ENCODE results near the gene CLECL1.

DNA sequence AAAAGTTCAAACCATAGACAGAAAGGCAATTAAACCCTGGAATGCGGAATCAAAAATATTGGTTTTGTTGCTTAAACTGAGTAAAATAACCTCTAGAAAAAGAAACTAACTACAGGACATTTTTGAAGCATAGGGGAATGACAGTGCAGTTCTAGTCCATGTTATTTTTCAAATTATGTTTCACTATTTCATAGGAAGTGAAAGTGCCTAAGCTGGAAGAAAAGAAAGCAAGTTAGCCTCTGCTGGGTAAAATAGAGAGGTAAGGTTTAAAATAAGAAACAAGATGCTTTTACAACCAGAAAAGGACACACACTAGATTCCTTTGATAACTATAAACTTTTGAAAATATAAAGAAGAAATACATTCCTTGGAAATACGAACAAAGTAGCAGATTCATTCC is 1.1 kb downstream of the CLECL1 start:
- TF ChIP-seq CTCF (CRISPR knock-in tag; IDR thresholded peaks at IDR 0.05) (no peak), ZNF354B (CRISPR knock-in tag; IDR thresholded peaks at IDR 0.05) (no peak)
- TF ChIP-seq, protein P1, sequence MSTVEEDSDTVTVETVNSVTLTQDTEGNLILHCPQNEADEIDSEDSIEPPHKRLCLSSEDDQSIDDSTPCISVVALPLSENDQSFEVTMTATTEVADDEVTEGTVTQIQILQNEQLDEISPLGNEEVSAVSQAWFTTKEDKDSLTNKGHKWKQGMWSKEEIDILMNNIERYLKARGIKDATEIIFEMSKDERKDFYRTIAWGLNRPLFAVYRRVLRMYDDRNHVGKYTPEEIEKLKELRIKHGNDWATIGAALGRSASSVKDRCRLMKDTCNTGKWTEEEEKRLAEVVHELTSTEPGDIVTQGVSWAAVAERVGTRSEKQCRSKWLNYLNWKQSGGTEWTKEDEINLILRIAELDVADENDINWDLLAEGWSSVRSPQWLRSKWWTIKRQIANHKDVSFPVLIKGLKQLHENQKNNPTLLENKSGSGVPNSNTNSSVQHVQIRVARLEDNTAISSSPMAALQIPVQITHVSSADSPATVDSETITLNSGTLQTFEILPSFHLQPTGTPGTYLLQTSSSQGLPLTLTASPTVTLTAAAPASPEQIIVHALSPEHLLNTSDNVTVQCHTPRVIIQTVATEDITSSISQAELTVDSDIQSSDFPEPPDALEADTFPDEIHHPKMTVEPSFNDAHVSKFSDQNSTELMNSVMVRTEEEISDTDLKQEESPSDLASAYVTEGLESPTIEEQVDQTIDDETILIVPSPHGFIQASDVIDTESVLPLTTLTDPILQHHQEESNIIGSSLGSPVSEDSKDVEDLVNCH (CRISPR knock-in tag; IDR thresholded peaks at IDR 0.05): no peak

Data from HepG2 (cell line).